ENCODE measurements around the gene TANGO2. TPM values are rescaled to one million over a fixed set of nuclear protein-coding genes. Genes with fewer than 3 reads are reported as not detected.

Gene TANGO2
- total and polyA plus RNA-seq, 7 donors: 20.6 to 73.3 (median 34.9) TPM

DNA sequence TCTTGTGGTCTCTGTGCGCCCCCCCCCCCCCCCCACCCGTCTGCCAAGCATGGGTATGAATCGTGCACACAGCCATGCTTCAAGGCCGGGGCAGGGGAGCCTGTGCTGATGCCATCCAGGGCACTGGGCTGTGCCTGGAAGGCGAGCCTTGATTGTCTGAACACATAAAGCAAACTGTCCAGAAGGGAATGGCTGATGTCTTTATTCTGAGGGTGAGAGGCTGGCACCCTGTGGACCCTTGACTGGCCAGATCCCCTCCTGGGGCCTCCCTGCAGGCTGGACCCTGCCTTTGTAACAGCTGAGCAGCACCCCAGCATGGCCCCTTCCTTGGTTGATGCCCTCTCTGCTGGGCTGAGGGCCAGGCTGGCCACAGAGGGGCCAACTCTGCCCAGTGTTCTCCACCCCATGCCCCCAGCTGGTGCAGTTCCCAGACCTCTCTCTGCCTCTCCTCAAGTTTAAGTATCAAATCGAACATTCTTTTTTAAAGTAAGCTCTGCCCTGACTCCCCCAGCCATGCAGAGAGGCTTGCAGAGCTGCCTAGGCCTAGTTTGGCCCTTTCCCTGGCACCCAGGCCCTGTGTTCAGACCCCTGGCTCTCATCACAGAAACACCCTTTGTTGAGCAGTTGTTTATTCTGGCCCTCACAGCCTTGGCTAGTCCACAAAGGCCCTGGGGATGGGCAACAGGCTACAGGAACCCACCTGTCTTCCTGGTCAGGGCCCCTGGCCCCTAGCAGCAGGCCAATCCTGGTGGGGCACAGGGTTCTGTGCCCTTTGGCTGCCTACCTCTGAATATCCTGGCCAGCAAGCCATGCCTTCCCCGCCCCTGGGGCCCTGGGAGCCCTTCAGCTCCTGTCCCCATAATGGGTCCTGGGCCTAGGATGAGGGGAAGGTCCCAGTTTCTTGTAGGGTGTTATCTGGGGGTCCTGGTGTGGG lies 91.0 kb downstream of the TANGO2 start:
- Histone ChIP-seq H3K27ac (peak overlapping the region; percentile 31), H3K9me3 (no peaks in the 10 kb centered on the region), H3K36me3 (ENCODE audit: insufficient read depth in 1 of 2, low read depth in 1 of 2) (peaks cover 5 to 88% of the 10 kb centered on the region in 2 donors), H3K27me3 (ENCODE audit: insufficient read depth in 3 of 3, low read length in 2 of 3) (no peaks in the 10 kb centered on the region), H3K4me1 (peaks cover 19% of the 10 kb centered on the region), H3K4me3 (no peak overlapping the region)
- TF ChIP-seq, protein P1, sequence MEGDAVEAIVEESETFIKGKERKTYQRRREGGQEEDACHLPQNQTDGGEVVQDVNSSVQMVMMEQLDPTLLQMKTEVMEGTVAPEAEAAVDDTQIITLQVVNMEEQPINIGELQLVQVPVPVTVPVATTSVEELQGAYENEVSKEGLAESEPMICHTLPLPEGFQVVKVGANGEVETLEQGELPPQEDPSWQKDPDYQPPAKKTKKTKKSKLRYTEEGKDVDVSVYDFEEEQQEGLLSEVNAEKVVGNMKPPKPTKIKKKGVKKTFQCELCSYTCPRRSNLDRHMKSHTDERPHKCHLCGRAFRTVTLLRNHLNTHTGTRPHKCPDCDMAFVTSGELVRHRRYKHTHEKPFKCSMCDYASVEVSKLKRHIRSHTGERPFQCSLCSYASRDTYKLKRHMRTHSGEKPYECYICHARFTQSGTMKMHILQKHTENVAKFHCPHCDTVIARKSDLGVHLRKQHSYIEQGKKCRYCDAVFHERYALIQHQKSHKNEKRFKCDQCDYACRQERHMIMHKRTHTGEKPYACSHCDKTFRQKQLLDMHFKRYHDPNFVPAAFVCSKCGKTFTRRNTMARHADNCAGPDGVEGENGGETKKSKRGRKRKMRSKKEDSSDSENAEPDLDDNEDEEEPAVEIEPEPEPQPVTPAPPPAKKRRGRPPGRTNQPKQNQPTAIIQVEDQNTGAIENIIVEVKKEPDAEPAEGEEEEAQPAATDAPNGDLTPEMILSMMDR (IDR thresholded peaks at IDR 0.05): no peak
- intact Hi-C loops (cut with DNase I): no loop called here
- no peak for ATAC-seq
- peak; percentile 8 to 45 for DNase-seq
- WGBS, 3 donors: 50 to 59% (median 51%) methylated on average over 6 to 7 of the region's 7 CpGs

DNA sequence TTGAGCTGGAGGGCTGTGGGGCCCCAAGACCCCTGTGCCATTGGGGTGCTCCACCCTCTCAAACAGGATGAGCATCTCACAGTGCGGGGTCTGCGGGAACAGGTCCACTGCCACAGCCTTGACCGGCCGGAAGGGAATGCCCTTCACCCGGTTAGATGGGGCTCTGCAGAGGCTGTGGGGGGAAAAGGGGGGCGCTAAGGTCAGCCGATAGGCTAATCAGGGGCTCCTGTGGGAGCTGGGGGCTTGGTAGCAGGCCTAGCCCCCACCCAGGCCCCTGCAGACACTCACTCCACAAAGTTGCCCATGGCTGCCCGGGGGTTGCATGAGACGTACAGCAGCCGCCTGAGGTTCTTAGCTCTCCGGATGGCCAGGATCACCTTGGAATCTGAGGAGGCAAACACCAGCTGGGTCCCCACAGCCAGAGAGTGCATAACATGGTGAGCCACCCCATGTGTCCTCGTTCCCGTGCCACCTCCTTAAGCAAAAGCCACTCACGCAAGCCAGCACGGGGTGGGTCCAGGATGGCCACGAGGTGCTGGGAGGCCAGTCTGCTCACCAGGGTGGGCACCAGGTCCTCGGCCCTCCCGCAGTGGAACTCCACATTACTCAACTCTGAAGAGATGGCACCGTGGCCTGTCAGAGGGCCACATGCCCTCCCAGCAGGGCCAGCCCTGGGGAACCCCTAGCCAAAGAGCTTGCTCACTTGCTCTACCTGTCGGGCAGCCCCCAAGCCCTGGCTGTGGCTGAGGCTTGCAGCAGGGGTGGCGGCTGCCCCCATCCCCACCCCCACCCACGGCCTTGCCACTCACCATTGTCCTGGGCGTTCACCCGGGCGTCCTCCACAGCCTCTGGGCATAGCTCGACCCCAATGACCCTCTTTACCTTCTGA lies 92.0 kb downstream of the TANGO2 start:
- no peaks in the 10 kb centered on the region for H3K9me3 ChIP-seq
- intact Hi-C loops (cut with DNase I): no loop called here
- ATAC-seq (no peak), DNase-seq (peak; percentile 12 to 54)
- H3K27ac ChIP-seq: no peak overlapping the region
- TF ChIP-seq, protein P1 (IDR thresholded peaks at IDR 0.05): no peak
- peaks cover 5 to 79% of the 10 kb centered on the region in 2 donors for H3K36me3 ChIP-seq (ENCODE audit: insufficient read depth in 1 of 2, low read depth in 1 of 2)
- no peak overlapping the region for H3K4me3 ChIP-seq
- H3K4me1 ChIP-seq: peaks cover 14% of the 10 kb centered on the region
- H3K27me3 ChIP-seq (ENCODE audit: insufficient read depth in 3 of 3, low read length in 2 of 3): no peaks in the 10 kb centered on the region
- 77 to 87% (median 77%) methylated on average over 26 of the region's 26 CpGs for WGBS, 3 donors

DNA sequence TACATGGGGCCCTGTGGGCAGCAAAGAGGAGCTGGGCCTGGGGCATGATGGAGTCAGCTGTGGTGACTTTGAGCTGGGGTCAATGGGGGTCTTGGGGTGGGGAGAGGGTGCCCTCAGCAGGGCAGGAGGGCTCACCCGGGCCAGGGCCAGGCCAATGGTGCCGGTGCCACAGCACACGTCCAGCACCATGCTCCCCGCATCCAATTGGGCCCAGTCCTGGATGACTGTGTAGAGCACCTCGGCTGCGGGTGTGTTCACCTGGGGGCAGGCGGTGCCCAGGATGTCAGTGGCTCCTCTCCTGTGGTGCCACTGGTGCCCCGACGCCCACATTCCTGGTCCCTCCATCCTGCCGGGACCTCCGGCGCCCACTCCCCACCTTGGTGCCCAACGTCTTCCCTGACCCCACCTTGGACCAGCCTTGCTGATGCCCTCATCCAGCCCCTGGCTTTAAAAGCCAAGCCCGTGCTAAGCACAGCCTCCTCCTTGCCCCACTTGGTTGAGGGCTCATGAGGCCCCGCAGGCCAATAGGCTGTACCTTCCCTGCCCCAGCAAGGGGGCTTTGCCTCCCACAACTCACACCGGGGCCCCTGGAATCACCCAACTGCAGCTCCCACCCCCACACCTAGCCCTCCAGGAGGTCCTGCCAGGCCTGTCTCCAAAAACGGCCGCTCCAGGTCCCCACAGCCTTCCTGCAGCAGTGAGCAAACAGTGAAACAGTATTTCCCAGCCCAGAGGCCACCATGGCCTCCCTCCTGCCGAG lies 92.8 kb downstream of the TANGO2 start:
- WGBS, 3 donors: 85 to 90% (median 89%) methylated on average over 17 to 19 of the region's 19 CpGs
- Histone ChIP-seq H3K36me3 (ENCODE audit: insufficient read depth in 1 of 2, low read depth in 1 of 2) (peaks cover 5 to 70% of the 10 kb centered on the region in 2 donors), H3K27ac (no peak overlapping the region), H3K27me3 (ENCODE audit: insufficient read depth in 3 of 3, low read length in 2 of 3) (no peaks in the 10 kb centered on the region), H3K4me3 (no peak overlapping the region), H3K9me3 (no peaks in the 10 kb centered on the region), H3K4me1 (peaks cover 22% of the 10 kb centered on the region)
- TF ChIP-seq, protein P1 (IDR thresholded peaks at IDR 0.05): no peak
- no peak for ATAC-seq
- intact Hi-C loops (cut with DNase I): no loop called here
- peak; percentile 13 to 47 for DNase-seq
